Trophoblast cell (in vitro differentiated cells and primary cell): Measurements from ENCODE around the gene TSHR.

Experiments used
- DNase-seq, 2 donors: peaks; one replicate each; pipeline ENCODE4 v3.0.0-alpha.2; 2016
- H2AFZ ChIP-seq: 2 replicates; pipeline ENCODE4 v1.6.1; 2013; ENCODE audit warnings: low read length, moderate library complexity, mild to moderate bottlenecking; ENCODE audit not compliant: insufficient read depth, poor library complexity
- H2AK5ac ChIP-seq: 2 replicates; pipeline ENCODE4 v1.6.1; 2013; ENCODE audit warnings: mild to moderate bottlenecking, low read length
- H2BK120ac ChIP-seq: 2 replicates; pipeline ENCODE4 v1.6.1; 2013; ENCODE audit warnings: low read length, mild to moderate bottlenecking, moderate library complexity; ENCODE audit not compliant: insufficient read depth, poor library complexity
- H2BK12ac ChIP-seq: 2 replicates; pipeline ENCODE4 v1.6.1; 2013; ENCODE audit warnings: mild to moderate bottlenecking, low read length, moderate library complexity
- H2BK5ac ChIP-seq: 2 replicates; pipeline ENCODE4 v1.6.1; 2013; ENCODE audit warnings: low read length, low read depth, moderate library complexity, mild to moderate bottlenecking; ENCODE audit not compliant: poor library complexity
- H3K14ac ChIP-seq: 2 replicates; pipeline ENCODE4 v1.6.1; 2013; ENCODE audit warnings: mild to moderate bottlenecking, low read length
- H3K18ac ChIP-seq: 2 replicates; pipeline ENCODE4 v1.6.1; 2013; ENCODE audit warnings: mild to moderate bottlenecking, low read length
- H3K23ac ChIP-seq: 2 replicates; pipeline ENCODE4 v1.6.1; 2013; ENCODE audit warnings: low read length
- H3K27ac ChIP-seq: 2 replicates; pipeline ENCODE4 v1.5.1; 2013; ENCODE audit warnings: low read depth, mild to moderate bottlenecking, inconsistent platforms, low read length, moderate library complexity
- H3K27me3 ChIP-seq: 2 replicates; pipeline ENCODE4 v1.6.1; 2013; ENCODE audit warnings: inconsistent platforms, mild to moderate bottlenecking, low read length, moderate library complexity; ENCODE audit not compliant: insufficient read depth
- H3K36me3 ChIP-seq, 2 experiments: 1 replicate in 1 of 2; 2 replicates in 1 of 2; pipeline ENCODE4 v1.6.1; 2013; ENCODE audit warnings: low read length in 2 of 2, mild to moderate bottlenecking in 2 of 2, moderate library complexity in 1 of 2; ENCODE audit not compliant: insufficient read depth in 2 of 2, control insufficient read depth in 1 of 2
- H3K4ac ChIP-seq: 2 replicates; pipeline ENCODE4 v1.6.1; 2013; ENCODE audit warnings: low read depth, mild to moderate bottlenecking, low read length, moderate library complexity
- H3K4me1 ChIP-seq, 2 experiments: 1 replicate in 1 of 2; 2 replicates in 1 of 2; pipeline ENCODE4 v1.6.1; 2013; ENCODE audit warnings: low read length in 2 of 2, mild to moderate bottlenecking in 2 of 2, moderate library complexity in 1 of 2; ENCODE audit not compliant: insufficient read depth in 2 of 2, control insufficient read depth in 1 of 2
- H3K4me2 ChIP-seq: 2 replicates; pipeline ENCODE4 v1.6.1; 2013; ENCODE audit warnings: inconsistent platforms, mild to moderate bottlenecking, low read length, moderate library complexity
- H3K4me3 ChIP-seq: 2 replicates; pipeline ENCODE4 v1.5.1; 2013; ENCODE audit warnings: mild to moderate bottlenecking, low read depth, low read length, inconsistent platforms
- H3K79me1 ChIP-seq: one replicate; pipeline ENCODE4 v1.6.1; 2013; ENCODE audit warnings: low read length
- H3K79me2 ChIP-seq: 2 replicates; pipeline ENCODE4 v1.6.1; 2013; ENCODE audit warnings: low read length, mild to moderate bottlenecking; ENCODE audit not compliant: control insufficient read depth, insufficient read depth, poor library complexity
- H3K9ac ChIP-seq: 2 replicates; pipeline ENCODE4 v1.6.1; 2013; ENCODE audit warnings: mild to moderate bottlenecking, low read length
- H3K9me3 ChIP-seq: 2 replicates; pipeline ENCODE4 v1.6.1; 2013; ENCODE audit warnings: low read depth, mild to moderate bottlenecking, control low read depth, inconsistent platforms, low read length; ENCODE audit not compliant: insufficient read depth
- H4K12ac ChIP-seq: 2 replicates; pipeline ENCODE4 v1.6.1; 2013; ENCODE audit warnings: low read depth, mild to moderate bottlenecking, low read length, moderate library complexity
- H4K8ac ChIP-seq: 2 replicates; pipeline ENCODE4 v1.6.1; 2013; ENCODE audit warnings: low read depth, mild to moderate bottlenecking, low read length, moderate library complexity
- H4K91ac ChIP-seq: one replicate; pipeline ENCODE4 v1.6.1; 2013; ENCODE audit warnings: low read depth, mild to moderate bottlenecking, low read length, moderate library complexity
- whole genome bisulfite sequencing: extraction: QIAGEN DNeasy Blood & Tissue Kit; methylation state at CpG from one replicate; pipeline ENCODE4 v1.1.7; 2013; ENCODE audit warnings: missing lambda C conversion rate; ENCODE audit not compliant: insufficient read length, insufficient coverage; ENCODE audit errors: extremely low coverage; 5-methylcytosine and 5-hydroxymethylcytosine counted together

Gene TSHR

GRCh38 chr14:80977221-80977620 is 21.8 kb downstream of the TSHR start:
- Histone ChIP-seq H3K79me2 (no peaks in the 10 kb centered on the region), H2BK5ac (no peak overlapping the region), H3K4me2 (no peak overlapping the region), H3K14ac (no peak overlapping the region), H3K36me3 (no peaks in the 10 kb centered on the region), H3K18ac (no peak overlapping the region), H3K4ac (no peak overlapping the region), H4K12ac (no peak overlapping the region), H3K4me1 (peaks cover 9 to 12% of the 10 kb centered on the region in 2 experiments), H3K4me3 (no peak overlapping the region), H3K27ac (no peak overlapping the region), H3K27me3 (no peaks in the 10 kb centered on the region), H3K9ac (no peak overlapping the region), H2BK120ac (no peak overlapping the region), H3K23ac (no peak overlapping the region), H2AFZ (no peak overlapping the region), H3K79me1 (peaks cover 2% of the 10 kb centered on the region), H2BK12ac (no peak overlapping the region), H4K8ac (no peak overlapping the region), H2AK5ac (no peak overlapping the region), H4K91ac (no peak overlapping the region), H3K9me3 (no peaks in the 10 kb centered on the region)
- DNase-seq, result no peak

- H3K9ac ChIP-seq, result no peak overlapping the region
- H4K91ac ChIP-seq, result no peak overlapping the region
- H2AK5ac ChIP-seq, result no peak overlapping the region
- H3K36me3 ChIP-seq, result no peaks in the 10 kb centered on the region
- no peak overlapping the region for H4K8ac ChIP-seq
- no peak overlapping the region for H4K12ac ChIP-seq
- no peak overlapping the region for H3K18ac ChIP-seq
- no peak overlapping the region for H3K14ac ChIP-seq
- no peak overlapping the region for H3K23ac ChIP-seq
- no peak overlapping the region for H3K4ac ChIP-seq
- no peak overlapping the region for H3K4me2 ChIP-seq
- no peaks in the 10 kb centered on the region for H3K27me3 ChIP-seq
- no peaks in the 10 kb centered on the region for H3K79me2 ChIP-seq
- WGBS, result no CpG with 5 or more reads among the region's 2 CpGs
- H2BK12ac ChIP-seq, result no peak overlapping the region
- no peak overlapping the region for H3K27ac ChIP-seq
- peaks cover 9 to 12% of the 10 kb centered on the region in 2 experiments for H3K4me1 ChIP-seq
- H3K4me3 ChIP-seq, result no peak overlapping the region
- H2BK5ac ChIP-seq, result no peak overlapping the region
- DNase-seq, result no peak
- H2AFZ ChIP-seq, result no peak overlapping the region
- peaks cover 2% of the 10 kb centered on the region for H3K79me1 ChIP-seq
- no peaks in the 10 kb centered on the region for H3K9me3 ChIP-seq
- H2BK120ac ChIP-seq, result no peak overlapping the region
Measured at GRCh38 chr14:80978403-80978802, 23.0 kb downstream of the TSHR start.

- Histone ChIP-seq H3K27me3 (no peaks in the 10 kb centered on the region), H3K79me2 (no peaks in the 10 kb centered on the region), H4K12ac (no peak overlapping the region), H3K4me2 (no peak overlapping the region), H3K27ac (no peak overlapping the region), H2BK5ac (no peak overlapping the region), H3K4me3 (no peak overlapping the region), H3K4me1 (peaks cover 9 to 12% of the 10 kb centered on the region in 2 experiments), H2AK5ac (no peak overlapping the region), H2AFZ (no peak overlapping the region), H3K9me3 (no peaks in the 10 kb centered on the region), H3K36me3 (no peaks in the 10 kb centered on the region), H4K8ac (no peak overlapping the region), H2BK120ac (no peak overlapping the region), H3K18ac (no peak overlapping the region), H2BK12ac (no peak overlapping the region), H3K4ac (no peak overlapping the region), H3K14ac (no peak overlapping the region), H3K23ac (no peak overlapping the region), H4K91ac (no peak overlapping the region), H3K9ac (no peak overlapping the region), H3K79me1 (peaks cover 2% of the 10 kb centered on the region)
- no CpG with 5 or more reads among the region's 2 CpGs for WGBS
- DNase-seq, result no peak
Measured at GRCh38 chr14:80979951-80980350, 24.5 kb downstream of the TSHR start.

- Histone ChIP-seq H3K27ac (no peak overlapping the region), H3K27me3 (no peaks in the 10 kb centered on the region), H3K4ac (no peak overlapping the region), H4K8ac (no peak overlapping the region), H3K14ac (no peak overlapping the region), H3K79me1 (no peaks in the 10 kb centered on the region), H3K9me3 (no peaks in the 10 kb centered on the region), H3K18ac (no peak overlapping the region), H4K91ac (no peak overlapping the region), H2BK12ac (no peak overlapping the region), H3K23ac (no peak overlapping the region), H4K12ac (no peak overlapping the region), H2BK120ac (no peak overlapping the region), H3K4me1 (peaks cover 3 to 9% of the 10 kb centered on the region in 2 experiments), H3K4me2 (no peak overlapping the region), H2AFZ (no peak overlapping the region), H3K4me3 (no peak overlapping the region), H3K9ac (no peak overlapping the region), H2AK5ac (no peak overlapping the region), H3K36me3 (no peaks in the 10 kb centered on the region), H3K79me2 (no peaks in the 10 kb centered on the region), H2BK5ac (no peak overlapping the region)
- no peak for DNase-seq
- no CpG with 5 or more reads among the region's 3 CpGs for whole genome bisulfite sequencing
Measured at GRCh38 chr14:80981156-80981555, 25.7 kb downstream of the TSHR start.
